Endodermal cell (in vitro differentiated cells): Measurements from ENCODE around the gene AGFG1. TPM values are rescaled to one million over a fixed set of nuclear protein-coding genes. Genes with fewer than 3 reads are reported as not detected.
"Not testable (repeated sequence)": the region's sequence is repeated elsewhere in the genome, so short reads cannot be mapped to it uniquely, and the experiment has no call there.

Experiments used
- DNase-seq: peaks from one replicate; pipeline ENCODE4 v3.0.0-alpha.2; 2017
- H3K27ac ChIP-seq: 2 replicates; pipeline ENCODE4 v1.5.1; 2013; ENCODE audit warnings: mild to moderate bottlenecking, low read depth, low read length, moderate library complexity
- H3K27me3 ChIP-seq: 2 replicates; pipeline ENCODE4 v1.6.1; 2013; ENCODE audit warnings: mild to moderate bottlenecking, low read length, moderate library complexity; ENCODE audit not compliant: insufficient read depth, control insufficient read depth, poor library complexity, severe bottlenecking
- H3K36me3 ChIP-seq: 2 replicates; pipeline ENCODE4 v1.7.0; 2013; ENCODE audit warnings: mild to moderate bottlenecking, low read length, moderate library complexity; ENCODE audit not compliant: control insufficient read depth, insufficient read depth
- H3K4me1 ChIP-seq: one replicate; pipeline ENCODE4 v1.7.0; 2013; ENCODE audit warnings: low read length; ENCODE audit not compliant: control insufficient read depth, insufficient read depth
- H3K4me3 ChIP-seq: 2 replicates; pipeline ENCODE4 v1.5.1; 2013; ENCODE audit warnings: mild to moderate bottlenecking, low read length, moderate library complexity
- H3K9ac ChIP-seq: 2 replicates; pipeline ENCODE4 v1.6.1; 2013; ENCODE audit warnings: mild to moderate bottlenecking, low read length, moderate library complexity; ENCODE audit not compliant: poor library complexity, severe bottlenecking; ENCODE audit errors: extremely low read depth
- H3K9me3 ChIP-seq: 2 replicates; pipeline ENCODE4 v1.6.1; 2013; ENCODE audit warnings: mild to moderate bottlenecking, low read length, moderate library complexity; ENCODE audit not compliant: control insufficient read depth
- H3K27ac Mint-ChIP-seq: 2 replicates; pipeline ENCODE4 v1.8.0; 2020; ENCODE audit warnings: mixed read lengths
- H3K27me3 Mint-ChIP-seq: 2 replicates; pipeline ENCODE4 v1.8.0; 2021; ENCODE audit warnings: mild to moderate bottlenecking, mixed read lengths; ENCODE audit not compliant: insufficient read depth
- H3K36me3 Mint-ChIP-seq: 2 replicates; pipeline ENCODE4 v1.8.0; 2020; ENCODE audit warnings: low read depth, mixed read lengths
- H3K4me1 Mint-ChIP-seq: 2 replicates; pipeline ENCODE4 v1.8.0; 2020; ENCODE audit warnings: mixed read lengths
- H3K4me3 Mint-ChIP-seq: 2 replicates; pipeline ENCODE4 v1.8.0; 2020; ENCODE audit warnings: mild to moderate bottlenecking, moderate library complexity, mixed read lengths
- H3K9me3 Mint-ChIP-seq: 2 replicates; pipeline ENCODE4 v1.8.0; 2020; ENCODE audit warnings: mild to moderate bottlenecking, mixed read lengths
- CTCF ChIP-seq: fragments of 200-600 bp; sonication (generic); conservative IDR thresholded peaks from 2 replicates; pipeline ENCODE4 v1.5.0; 2021; ENCODE audit warnings: antibody characterized with exemption, mild to moderate bottlenecking
- WGBS, 2 experiments: methylation state at CpG; one replicate each; pipeline versions ENCODE4 v1.1.5 to v1.1.7; 2013; ENCODE audit warnings: missing lambda C conversion rate in 2 of 2, mixed read lengths in 1 of 2; ENCODE audit not compliant: insufficient coverage in 1 of 2, insufficient read length in 1 of 2; 5-methylcytosine and 5-hydroxymethylcytosine counted together
- total RNA-seq, 2 donors: library from RNA; stranded (reverse); fragmentation: NEBNext Ultra II Directional in 1 of 2; extraction: Animal tissue kit (Norgen Biotek cat#: 25700) in 1 of 2; gene quantifications; 2 replicates in 1 of 2; 3 replicates in 1 of 2; pipeline ENCODE4 v1.2.1, GENCODE V29; 2021

The AGFG1 gene
- total RNA-seq, 2 donors from 2014 or later, result 90.3 to 92.0 TPM

GRCh38 chr2:227517724-227518123 lies 45.8 kb downstream of the AGFG1 start:
- DNase-seq, result no peak
- Histone ChIP-seq H3K4me3 (no peak overlapping the region), H3K4me1 (peaks cover 3% of the 10 kb centered on the region), H3K36me3 (peaks cover 22% of the 10 kb centered on the region), H3K27ac (no peak overlapping the region), H3K9ac (no peak overlapping the region), H3K9me3 (no peaks in the 10 kb centered on the region), H3K27me3 (no peaks in the 10 kb centered on the region)
- Mint-ChIP-seq H3K27me3 (no peaks in the 10 kb centered on the region), H3K36me3 (peaks cover 15% of the 10 kb centered on the region), H3K4me3 (no peak overlapping the region), H3K27ac (no peak overlapping the region), H3K4me1 (peaks cover 38% of the 10 kb centered on the region), H3K9me3 (no peaks in the 10 kb centered on the region)
- TF ChIP-seq CTCF, result no peak
- 97 to 100% methylated on average over 4 to 5 of the region's 5 CpGs for WGBS, 2 experiments

- H3K36me3 ChIP-seq, result peaks cover 26% of the 10 kb centered on the region
- H3K27me3 Mint-ChIP-seq, H3K9me3 ChIP-seq, H3K4me3 ChIP-seq, H3K4me1 ChIP-seq, H3K27ac ChIP-seq, H3K27me3 ChIP-seq, H3K4me3 Mint-ChIP-seq, H3K27ac Mint-ChIP-seq, H3K9me3 Mint-ChIP-seq, H3K9ac ChIP-seq, DNase-seq: not testable (repeated sequence)
- Mint-ChIP-seq H3K4me1 (peaks cover 31% of the 10 kb centered on the region), H3K36me3 (peaks cover 15% of the 10 kb centered on the region)
- WGBS, 2 experiments, result 83 to 100% methylated on average over 1 to 7 of the region's 7 CpGs
Measured at GRCh38 chr2:227518278-227518865, 46.4 kb downstream of the AGFG1 start.

- not testable (repeated sequence) for H3K27ac Mint-ChIP-seq, H3K4me3 ChIP-seq, H3K27ac ChIP-seq, H3K27me3 Mint-ChIP-seq, H3K4me3 Mint-ChIP-seq, H3K9ac ChIP-seq, H3K4me1 ChIP-seq, DNase-seq, H3K27me3 ChIP-seq, H3K9me3 Mint-ChIP-seq, H3K9me3 ChIP-seq
- Mint-ChIP-seq H3K4me1 (peaks cover 10% of the 10 kb centered on the region), H3K36me3 (peaks cover 34% of the 10 kb centered on the region)
- H3K36me3 ChIP-seq, result peaks cover 53% of the 10 kb centered on the region
- 80 to 95% methylated on average over 1 to 3 of the region's 3 CpGs for WGBS, 2 experiments
Measured at GRCh38 chr2:227521178-227521577, 49.2 kb downstream of the AGFG1 start.

GRCh38 chr2:227524665-227525064 lies 52.7 kb downstream of the AGFG1 start:
- TF ChIP-seq CTCF, result no peak
- DNase-seq, result no peak
- no peaks in the 10 kb centered on the region for H3K9me3 Mint-ChIP-seq
- H3K36me3 ChIP-seq, result peaks cover 82% of the 10 kb centered on the region
- H3K27ac ChIP-seq, result no peak overlapping the region
- no peak overlapping the region for H3K4me3 ChIP-seq
- no peaks in the 10 kb centered on the region for H3K27me3 Mint-ChIP-seq
- peaks cover 48% of the 10 kb centered on the region for H3K36me3 Mint-ChIP-seq
- H3K4me1 ChIP-seq, result no peaks in the 10 kb centered on the region
- no peak overlapping the region for H3K9ac ChIP-seq
- no peaks in the 10 kb centered on the region for H3K9me3 ChIP-seq
- WGBS, 2 experiments, result 91 to 93% methylated on average over 4 of the region's 4 CpGs
- H3K4me3 Mint-ChIP-seq, result no peak overlapping the region
- H3K27me3 ChIP-seq, result no peaks in the 10 kb centered on the region
- H3K27ac Mint-ChIP-seq, result no peak overlapping the region
- peaks cover 5% of the 10 kb centered on the region for H3K4me1 Mint-ChIP-seq
